Right atrium auricular region (tissue), 2 donors: ENCODE measurements around the gene STAMBPL1. TPM values are rescaled to one million over a fixed set of nuclear protein-coding genes. Genes with fewer than 3 reads are reported as not detected.

ENCODE experiments used
- DNase-seq: peaks from one replicate; pipeline ENCODE4 v3.0.0-alpha.2; 2019; ENCODE audit warnings: low spot score
- H3K27ac ChIP-seq, 2 donors: fragments of 200-600 bp; sonication (generic); 1 replicate in 1 of 2; 2 replicates in 1 of 2; pipeline ENCODE4 v1.5.1; 2016 to 2019
- H3K27me3 ChIP-seq, 2 donors: fragments of 200-600 bp; sonication (generic); one replicate each; pipeline versions ENCODE4 v1.5.1 to v1.6.0; 2017 to 2019
- H3K36me3 ChIP-seq: fragments of 200-600 bp; sonication (generic); one replicate; pipeline ENCODE4 v1.5.1; 2016
- H3K4me1 ChIP-seq, 2 donors: fragments of 200-600 bp; sonication (generic); one replicate each; pipeline versions ENCODE4 v1.5.1 to v1.6.0; 2017 to 2019
- H3K4me3 ChIP-seq, 2 donors: fragments of 200-600 bp; sonication (generic); 1 replicate in 1 of 2; 2 replicates in 1 of 2; pipeline ENCODE4 v1.5.1; 2017 to 2019; ENCODE audit warnings: mild to moderate bottlenecking in 1 of 2, moderate library complexity in 1 of 2
- H3K9me3 ChIP-seq, 2 donors: fragments of 200-600 bp; sonication (generic); one replicate each; pipeline ENCODE4 v1.5.1; 2019
- CTCF ChIP-seq, 2 donors: fragments of 200-600 bp; sonication (generic); IDR thresholded peaks; one replicate each; pipeline ENCODE4 v1.5.1; 2019; ENCODE audit warnings: antibody characterized with exemption in 2 of 2
- total RNA-seq, 2 donors: library from RNA; depleted of rRNA; stranded (reverse); fragments of >200 nt; gene quantifications; one replicate each; pipeline ENCODE4 v1.1.0, GENCODE V29; 2016

Gene STAMBPL1
- total RNA-seq, 2 donors from 2014 or later: 8.8 to 13.8 TPM

GRCh38 chr10:88958721-88959120, 78.7 kb downstream of the STAMBPL1 start:
- no peak overlapping the region for H3K4me3 ChIP-seq
- DNase-seq: no peak
- no peak for TF ChIP-seq CTCF (IDR thresholded peaks at IDR 0.05)

GRCh38 chr10:88960802-88961201, 80.8 kb downstream of the STAMBPL1 start:
- H3K27ac ChIP-seq: no peak overlapping the region
- H3K9me3 ChIP-seq: no peaks in the 10 kb centered on the region
- no peak for DNase-seq
- TF ChIP-seq CTCF (IDR thresholded peaks at IDR 0.05): no peak
- no peaks in the 10 kb centered on the region for H3K27me3 ChIP-seq
- peaks cover 0 to 8% of the 10 kb centered on the region in 2 donors for H3K4me1 ChIP-seq
- H3K36me3 ChIP-seq: no peaks in the 10 kb centered on the region
- H3K4me3 ChIP-seq: no peak overlapping the region

More at GRCh38 chr10:88958721-88959120, 78.7 kb downstream of the STAMBPL1 start:
- no peaks in the 10 kb centered on the region for H3K27me3 ChIP-seq
- H3K9me3 ChIP-seq: no peaks in the 10 kb centered on the region
- no peaks in the 10 kb centered on the region for H3K4me1 ChIP-seq
- H3K27ac ChIP-seq: no peak overlapping the region
- H3K36me3 ChIP-seq: no peaks in the 10 kb centered on the region

- Histone ChIP-seq H3K27me3 (no peaks in the 10 kb centered on the region), H3K4me3 (no peak overlapping the region), H3K27ac (no peak overlapping the region), H3K4me1 (peaks cover 0 to 12% of the 10 kb centered on the region in 2 donors), H3K9me3 (no peaks in the 10 kb centered on the region), H3K36me3 (no peaks in the 10 kb centered on the region)
- no peak for TF ChIP-seq CTCF (IDR thresholded peaks at IDR 0.05)
- no peak for DNase-seq
Observed at GRCh38 chr10:88961266-88961665, 81.2 kb downstream of the STAMBPL1 start.

GRCh38 chr10:88962336-88962735, 82.3 kb downstream of the STAMBPL1 start:
- Histone ChIP-seq H3K9me3 (no peaks in the 10 kb centered on the region), H3K36me3 (no peaks in the 10 kb centered on the region), H3K27ac (no peak overlapping the region), H3K4me3 (no peak overlapping the region), H3K27me3 (no peaks in the 10 kb centered on the region), H3K4me1 (peaks cover 0 to 23% of the 10 kb centered on the region in 2 donors)
- no peak for DNase-seq
- TF ChIP-seq CTCF (IDR thresholded peaks at IDR 0.05): no peak

- H3K4me3 ChIP-seq: no peak overlapping the region
Observed at GRCh38 chr10:88963318-88963717, 83.3 kb downstream of the STAMBPL1 start.

More at GRCh38 chr10:88963318-88963717, 83.3 kb downstream of the STAMBPL1 start:
- H3K27ac ChIP-seq: no peak overlapping the region
- H3K9me3 ChIP-seq: no peaks in the 10 kb centered on the region
- H3K4me1 ChIP-seq: peaks cover 0 to 28% of the 10 kb centered on the region in 2 donors
- no peak for DNase-seq
- no peaks in the 10 kb centered on the region for H3K27me3 ChIP-seq
- no peaks in the 10 kb centered on the region for H3K36me3 ChIP-seq
- no peak for TF ChIP-seq CTCF (IDR thresholded peaks at IDR 0.05)
